ENCODE results near the gene TOX2.

The TOX2 gene, protein sequence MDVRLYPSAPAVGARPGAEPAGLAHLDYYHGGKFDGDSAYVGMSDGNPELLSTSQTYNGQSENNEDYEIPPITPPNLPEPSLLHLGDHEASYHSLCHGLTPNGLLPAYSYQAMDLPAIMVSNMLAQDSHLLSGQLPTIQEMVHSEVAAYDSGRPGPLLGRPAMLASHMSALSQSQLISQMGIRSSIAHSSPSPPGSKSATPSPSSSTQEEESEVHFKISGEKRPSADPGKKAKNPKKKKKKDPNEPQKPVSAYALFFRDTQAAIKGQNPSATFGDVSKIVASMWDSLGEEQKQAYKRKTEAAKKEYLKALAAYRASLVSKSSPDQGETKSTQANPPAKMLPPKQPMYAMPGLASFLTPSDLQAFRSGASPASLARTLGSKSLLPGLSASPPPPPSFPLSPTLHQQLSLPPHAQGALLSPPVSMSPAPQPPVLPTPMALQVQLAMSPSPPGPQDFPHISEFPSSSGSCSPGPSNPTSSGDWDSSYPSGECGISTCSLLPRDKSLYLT

DNA sequence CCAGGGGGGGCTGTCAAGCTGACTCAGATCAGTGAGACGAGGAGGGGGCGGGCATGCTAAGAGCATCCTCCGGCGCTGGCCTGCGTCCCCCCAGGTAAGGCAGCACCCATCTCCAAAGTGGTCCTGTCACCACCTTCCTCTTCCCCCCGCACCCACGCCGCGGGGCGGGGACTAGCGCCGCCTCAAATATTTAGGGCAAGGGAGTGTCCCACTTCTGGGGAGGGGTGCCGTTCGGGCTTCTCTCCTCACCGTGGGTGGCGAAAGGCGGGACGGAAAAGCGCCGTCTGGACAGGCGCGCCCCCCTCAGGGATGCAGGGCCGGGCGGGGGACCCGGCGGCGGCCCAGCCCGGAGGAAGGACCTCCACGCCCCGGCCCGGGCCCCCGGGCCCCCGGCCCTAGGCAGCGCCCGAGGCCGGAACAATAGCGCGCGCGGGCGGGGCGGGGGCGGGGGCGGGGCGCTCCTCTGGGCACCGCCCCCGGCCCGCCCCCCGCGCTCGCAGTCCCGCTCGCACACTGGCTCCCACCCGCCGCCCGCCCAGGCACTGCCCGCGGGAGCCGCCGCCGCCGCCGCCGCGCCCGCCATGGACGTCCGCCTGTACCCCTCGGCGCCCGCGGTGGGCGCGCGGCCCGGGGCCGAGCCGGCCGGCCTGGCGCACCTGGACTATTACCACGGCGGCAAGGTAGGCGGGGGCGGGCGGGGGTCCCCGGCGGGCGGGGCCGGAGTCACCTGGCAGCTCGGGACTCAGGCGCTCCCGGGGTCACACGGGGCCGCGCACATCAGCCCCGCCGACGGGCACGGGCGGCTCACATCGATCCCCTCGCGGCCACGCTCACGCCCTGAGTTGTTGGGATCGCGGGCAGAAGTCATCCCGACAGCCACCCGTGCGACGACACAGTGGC is at the start of gene TOX2:
Gene TOX2, plus strand, starts transcription at position 542 of the 900 bp plus-strand sequence. Its CDS starts 40 bp downstream, at position 582.
- peak in 3 of 51 donors; percentile 9 to 40 (median 12) for DNase-seq

DNA sequence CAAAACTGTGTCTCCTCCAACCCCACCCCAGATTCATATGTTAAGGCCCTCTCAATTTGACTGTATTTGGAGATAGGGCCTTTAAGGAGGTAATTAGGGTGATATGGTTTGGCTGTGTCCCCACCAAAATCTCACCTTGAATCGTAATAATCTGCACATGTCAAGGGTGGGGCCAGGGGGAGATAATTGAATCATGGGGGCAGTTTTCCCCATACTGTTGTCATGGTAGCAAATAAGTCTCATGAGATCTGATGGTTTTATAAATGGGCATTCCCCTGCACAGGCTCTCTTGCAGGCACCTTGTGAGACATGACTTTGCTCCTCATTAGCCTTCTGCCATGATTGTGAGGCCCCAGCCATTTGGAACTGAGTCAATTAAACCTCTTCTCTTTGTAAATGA is 46.6 kb upstream of the TOX2 start:
- DNase-seq = no peak

DNA sequence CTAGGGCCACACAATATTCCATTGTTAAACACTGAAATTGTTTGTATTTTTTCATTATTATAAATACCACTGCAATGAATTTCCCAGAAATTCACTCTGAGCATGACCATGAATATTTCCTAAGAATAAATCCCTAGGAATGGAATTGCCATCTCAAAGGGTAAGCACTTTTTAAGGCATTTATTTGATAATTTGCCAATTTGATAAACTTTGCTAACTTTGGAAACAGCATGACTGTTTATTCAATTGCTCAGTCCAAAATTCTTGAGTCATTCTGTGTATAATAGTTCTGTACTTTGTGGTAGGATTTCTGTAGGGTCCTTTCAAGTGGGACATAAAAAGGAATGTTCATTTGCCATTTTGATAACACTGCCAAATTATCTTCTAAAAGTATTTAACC is 44.2 kb upstream of the TOX2 start:
- DNase-seq = no peak

DNA sequence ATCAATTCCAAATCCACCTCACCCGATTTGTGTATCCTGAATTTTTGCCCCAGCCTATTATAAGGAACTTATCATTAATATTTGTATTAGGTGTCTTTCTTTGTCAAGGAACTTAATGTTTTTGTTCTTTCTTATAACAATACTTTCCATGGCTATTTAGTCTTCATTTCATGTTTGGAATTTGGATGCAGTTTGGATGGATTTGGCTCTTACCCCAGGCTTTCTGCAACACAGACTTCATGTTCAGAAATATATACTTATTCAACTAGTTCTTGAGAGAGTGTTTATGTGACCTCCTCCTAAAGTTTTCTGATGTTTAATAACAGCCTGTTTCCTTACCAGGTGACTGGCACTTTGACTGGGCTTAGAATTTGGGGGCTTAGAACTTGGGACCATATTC is 35.9 kb upstream of the TOX2 start:
- no peak for DNase-seq

DNA sequence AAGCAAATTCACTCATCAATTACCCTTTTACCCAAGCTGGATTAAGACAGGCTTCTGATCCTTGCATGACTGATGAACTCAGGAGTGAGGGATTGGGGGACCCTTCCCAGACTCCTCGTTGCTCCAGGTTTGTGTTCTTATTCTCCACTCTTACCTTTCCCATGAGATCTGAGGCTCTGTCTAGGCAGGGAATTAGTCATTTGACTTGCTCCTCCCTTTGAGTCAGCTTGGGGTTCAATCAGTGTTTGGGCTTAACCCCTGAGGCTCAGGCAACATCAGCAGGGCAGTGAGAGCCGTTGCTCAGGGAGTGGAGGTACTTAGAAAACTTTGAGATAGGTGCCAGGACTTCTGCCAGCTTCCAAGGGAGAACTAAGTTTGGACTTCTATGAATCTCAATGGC is 20.7 kb upstream of the TOX2 start:
- DNase-seq = no peak

DNA sequence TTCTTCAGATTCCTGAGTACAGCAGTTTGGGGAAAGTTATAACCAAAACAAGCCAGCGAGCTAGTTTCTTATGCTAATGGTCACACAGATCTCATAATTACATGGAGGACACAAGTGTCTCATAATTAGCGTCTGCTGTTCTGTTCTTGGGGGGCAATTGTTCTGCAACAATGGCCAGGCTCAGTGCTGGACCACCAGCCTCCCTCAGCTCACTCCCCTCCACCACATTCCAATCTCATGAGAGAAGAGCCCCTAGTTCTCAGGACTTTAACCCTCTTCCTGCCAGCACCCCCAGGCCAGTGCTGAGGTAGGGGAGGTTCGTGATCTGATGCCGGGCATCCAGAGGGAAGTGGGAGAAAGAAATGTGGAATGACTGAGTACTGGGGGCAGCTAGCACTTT is 20.2 kb upstream of the TOX2 start:
- DNase-seq = no peak

DNA sequence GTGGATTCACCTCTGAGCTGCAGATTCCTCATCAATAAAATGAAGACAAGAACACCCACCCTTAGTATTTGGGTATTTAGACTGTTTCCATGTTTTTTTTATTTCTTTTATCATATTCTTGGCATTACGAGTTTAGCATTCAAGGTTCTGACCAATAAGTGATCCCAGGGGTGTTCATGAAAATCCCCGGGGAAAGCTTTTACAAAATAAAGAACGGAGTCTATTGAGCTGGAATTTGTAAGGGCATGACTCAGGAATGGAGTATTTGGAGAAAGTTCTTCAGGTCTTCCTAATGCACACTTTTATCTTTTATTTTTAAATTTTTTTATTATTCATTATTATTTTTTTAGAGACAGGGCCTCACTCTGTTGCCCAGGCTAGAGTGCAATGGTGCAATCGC is 19.4 kb upstream of the TOX2 start:
- DNase-seq = no peak

DNA sequence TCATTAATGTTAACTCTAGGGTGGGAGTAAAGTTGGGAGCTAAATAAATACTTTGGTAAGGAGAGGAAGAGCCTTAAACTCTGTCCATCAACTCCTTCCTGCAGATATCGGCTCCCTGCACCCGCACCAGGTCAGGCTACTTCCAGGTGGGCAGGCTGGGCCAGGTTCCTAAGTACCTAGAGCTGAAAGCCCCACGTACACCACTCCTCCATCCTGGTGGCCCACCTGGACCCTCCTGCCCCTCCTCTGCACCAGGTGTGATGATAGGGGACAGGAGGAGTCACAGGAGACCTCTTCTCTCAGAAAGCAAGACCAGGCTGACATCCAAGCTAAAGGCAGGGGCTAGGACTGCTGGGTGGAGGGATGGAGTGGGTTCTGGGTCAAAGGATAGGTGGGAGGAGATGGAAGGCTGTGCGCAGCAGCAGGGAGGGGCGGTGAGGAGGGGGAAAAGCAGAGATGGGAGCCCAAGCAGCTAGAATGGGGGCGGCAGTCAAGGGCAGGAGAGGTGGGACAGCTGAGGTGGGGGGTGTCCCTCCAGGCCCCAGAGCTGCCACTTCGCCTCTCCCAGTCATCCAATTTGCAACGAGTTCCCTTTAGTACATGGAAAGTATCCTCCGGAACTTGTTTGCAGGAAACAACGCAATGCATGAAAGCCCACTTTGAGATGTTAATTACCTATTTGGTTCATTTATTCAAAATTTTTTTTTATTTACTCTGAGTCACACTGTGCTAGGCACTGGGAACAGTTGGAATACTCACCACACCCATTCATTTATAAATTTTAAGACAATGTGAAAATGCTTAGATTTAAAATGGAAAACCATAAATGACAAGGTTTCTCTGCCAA is 15.2 kb upstream of the TOX2 start:
- no peak for DNase-seq

DNA sequence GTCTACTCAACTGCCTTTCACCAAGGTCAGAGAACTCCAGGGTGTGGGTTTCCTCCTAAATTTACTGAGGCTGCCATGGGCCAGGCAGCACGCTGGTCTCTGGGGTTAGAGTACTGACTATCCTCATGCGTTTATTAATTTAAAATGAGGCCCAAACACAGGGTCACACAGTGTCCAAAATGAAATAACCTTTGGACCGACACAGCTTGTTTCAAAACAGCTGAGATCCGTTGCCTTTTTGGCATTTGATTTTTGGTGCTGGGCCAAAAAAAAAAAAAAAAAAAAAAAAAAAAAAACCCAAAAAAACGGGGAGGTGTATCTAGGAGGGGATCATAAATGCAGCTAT is 14.6 kb upstream of the TOX2 start:
- no peak for DNase-seq

DNA sequence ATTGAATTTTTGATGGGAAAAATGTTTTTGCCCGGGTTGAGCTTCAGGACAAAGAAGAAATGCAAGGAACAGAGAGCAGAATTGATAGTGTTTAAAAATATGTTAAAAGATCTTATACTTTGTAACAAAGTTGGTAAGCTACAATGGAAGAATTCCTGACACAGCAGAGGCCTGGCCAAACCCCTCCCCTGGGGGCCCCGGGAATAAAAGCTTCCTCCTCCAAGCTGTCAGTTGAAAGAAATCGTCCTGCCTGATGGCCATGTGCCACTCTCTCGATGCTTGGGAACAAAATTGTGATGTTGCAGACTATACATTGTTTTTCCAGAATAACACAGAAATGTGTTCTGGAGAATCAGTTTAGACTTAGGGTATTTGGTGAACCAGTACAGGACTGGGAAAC is 14.2 kb upstream of the TOX2 start:
- no peak for DNase-seq

DNA sequence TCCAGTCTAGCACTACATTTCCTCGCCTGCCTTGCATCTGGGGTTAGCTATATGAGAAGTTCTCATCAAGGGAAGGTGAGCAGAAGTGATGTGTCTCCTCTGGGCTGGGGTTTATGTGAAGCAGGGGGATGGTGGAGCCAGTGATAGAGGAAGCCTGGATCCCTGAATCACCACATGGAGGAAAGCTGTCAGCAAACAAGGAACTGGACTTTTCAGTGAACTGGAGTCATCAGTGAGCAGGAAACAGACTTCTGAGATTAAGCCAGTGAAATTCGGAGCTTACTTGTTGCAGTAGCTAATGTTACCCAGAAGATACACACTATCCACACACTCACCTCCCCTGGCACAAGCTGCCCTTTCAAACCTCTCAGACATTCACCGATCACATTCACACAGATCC is 13.4 kb upstream of the TOX2 start:
- no peak for DNase-seq

DNA sequence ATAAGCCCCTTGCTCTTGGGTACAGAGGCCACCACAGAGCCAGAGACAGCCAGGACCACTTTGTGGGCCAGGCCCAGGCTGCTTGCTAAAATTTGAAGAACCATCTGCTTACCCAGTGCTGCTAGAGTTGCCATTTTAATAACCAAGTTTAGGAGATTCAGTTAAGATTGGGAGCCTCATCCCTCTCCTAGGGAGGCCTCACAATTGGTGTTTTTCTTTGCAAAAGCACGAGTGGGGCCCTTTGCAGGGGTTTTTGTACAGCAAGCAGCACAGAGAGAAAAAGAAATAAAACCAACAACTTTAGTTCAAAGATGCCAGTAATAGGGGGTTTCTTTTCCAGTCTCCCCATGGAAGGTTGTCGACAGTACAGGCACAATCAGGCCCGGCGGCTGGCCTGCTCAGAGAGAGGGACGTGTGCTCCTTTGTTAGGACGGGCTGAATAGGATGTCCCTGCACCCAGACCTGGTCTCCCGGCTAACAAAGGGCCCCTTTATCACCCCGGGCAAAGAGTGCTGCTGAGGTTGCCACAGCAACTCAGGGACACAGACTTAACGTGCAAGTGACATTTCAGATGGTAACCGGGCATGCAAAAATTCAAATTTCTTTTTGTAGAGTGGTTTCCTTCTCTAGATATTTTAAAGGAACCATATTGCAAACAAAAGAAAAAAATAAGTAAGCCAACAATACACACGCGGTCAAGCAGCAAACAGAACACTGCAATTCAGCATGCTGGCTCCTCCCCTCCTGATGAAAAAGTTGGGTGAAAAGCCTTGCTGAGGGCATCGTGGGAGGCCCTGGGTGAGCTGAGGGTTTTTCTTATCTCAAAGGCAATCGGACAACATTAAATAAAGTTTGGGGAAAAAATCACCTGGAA is 10.5 kb upstream of the TOX2 start:
- DNase-seq = peak in 19 of 51 donors; percentile 9 to 61 (median 26)

DNA sequence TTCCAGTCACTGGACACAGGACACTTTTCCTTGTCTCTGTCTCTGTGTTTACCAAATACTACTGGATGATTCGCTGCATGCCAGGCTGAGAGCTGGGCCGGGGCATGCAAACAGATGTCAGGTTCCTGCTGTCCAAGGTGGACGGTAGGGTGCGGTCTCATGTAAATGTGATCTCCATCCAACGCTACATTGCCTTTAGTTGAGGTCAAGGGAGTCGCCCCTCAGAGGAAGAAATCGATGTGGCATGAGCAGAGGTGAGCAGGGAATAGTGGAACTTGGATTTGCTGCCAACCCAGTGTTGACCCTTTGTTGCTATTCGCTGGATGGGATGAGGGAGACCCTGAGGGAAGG is 9.8 kb upstream of the TOX2 start:
- no peak for DNase-seq

DNA sequence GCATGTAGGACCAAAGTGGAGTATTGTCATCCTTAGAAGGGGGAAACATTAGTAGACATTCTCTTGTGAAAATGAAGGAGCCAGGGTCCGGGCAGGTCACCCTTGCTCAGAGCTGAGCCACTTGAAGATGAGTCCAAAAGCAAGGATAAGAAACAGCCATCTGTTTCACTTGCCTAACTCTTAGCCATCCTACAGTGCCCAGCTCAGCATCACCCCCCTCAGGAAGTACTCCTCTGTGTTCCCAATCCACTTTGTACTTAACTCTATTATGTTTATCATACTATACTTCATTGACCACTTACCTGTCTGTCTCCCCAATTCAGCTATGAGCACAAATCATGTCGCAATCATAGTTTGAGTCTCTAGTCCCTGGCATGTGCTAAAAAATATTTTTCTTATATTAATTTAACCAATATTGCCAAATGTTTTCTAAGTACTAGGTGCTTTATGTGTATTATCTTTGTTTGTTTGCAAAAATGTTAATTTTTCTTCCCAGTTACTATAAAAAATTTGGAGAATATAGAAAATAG is 8.1 kb upstream of the TOX2 start:
- DNase-seq = no peak

DNA sequence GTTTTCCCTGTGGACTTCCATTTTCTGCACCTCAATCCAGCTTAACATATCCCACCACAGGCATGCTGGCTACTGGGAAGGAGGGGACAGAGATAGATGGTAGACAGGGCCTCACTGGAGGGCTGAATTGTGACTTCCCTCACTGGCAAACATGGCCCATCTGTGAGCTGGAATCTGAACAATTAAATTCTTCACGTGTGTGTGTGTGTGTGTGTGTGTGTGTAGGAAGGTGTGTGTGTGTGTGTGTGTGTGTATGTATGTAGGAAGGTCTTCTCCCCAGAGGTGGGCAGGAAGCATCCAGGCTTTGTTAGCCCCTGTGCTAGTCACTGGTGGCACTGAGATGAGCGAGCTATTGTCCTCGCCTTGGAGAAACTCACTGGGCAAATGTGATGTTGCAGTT is 5.4 kb upstream of the TOX2 start:
- no peak for DNase-seq

DNA sequence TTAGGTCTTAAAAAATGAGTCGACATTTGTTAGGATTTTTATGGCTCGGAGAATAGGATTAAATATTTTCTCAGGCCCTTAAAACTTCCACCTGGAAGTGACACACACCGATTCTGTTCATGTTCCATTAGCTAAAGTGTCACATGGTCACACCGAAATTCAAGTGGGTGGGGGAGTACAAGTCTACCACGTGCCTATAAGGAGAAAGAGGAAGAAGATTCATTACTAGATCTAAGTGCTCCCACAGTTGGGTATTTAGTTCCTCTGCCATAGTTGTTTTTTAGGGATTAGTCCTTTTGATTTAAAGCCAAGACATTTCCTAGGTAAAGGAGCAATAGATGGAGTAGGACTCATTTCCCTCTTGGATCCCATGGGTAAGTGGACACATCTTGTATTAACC is 4.9 kb upstream of the TOX2 start:
- DNase-seq = no peak

DNA sequence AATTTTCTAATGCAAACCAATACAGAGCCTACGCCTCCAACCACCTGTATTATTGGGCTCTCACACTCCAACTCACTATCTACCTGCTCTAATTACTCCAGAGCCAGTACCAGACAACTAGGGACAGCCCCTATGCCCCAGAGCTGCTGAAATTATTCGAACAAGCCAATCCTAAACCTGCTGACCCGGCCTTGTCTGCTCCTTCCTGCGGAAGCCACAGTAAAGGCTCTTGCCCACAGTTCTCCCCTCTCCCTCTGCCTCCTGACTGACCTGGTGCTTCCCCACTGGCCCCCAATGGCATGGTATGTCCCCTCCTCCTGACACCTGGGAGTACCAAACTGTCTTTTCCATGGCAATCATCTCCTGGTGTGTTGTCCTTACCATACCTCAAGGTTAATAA is 4.1 kb upstream of the TOX2 start:
- no peak for DNase-seq

DNA sequence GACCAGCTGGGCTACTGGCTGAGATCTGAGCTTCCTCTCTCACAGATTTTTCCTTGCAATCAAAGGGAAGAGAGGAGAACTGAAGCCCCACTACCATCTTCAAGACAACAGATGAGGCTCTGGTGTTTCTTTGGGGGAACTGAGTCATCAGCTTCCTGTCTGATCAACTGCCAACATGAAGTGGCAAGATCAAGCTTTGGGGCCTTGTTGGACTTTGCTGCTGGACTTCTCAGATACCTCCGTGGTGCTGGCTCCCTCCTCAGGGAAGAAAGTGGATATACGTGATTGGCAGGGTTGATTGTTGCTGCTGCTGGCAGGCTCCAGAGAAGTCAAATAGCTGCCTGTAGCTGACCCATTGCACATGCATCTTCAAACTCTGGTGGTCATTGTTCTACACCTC is 3.6 kb upstream of the TOX2 start:
- DNase-seq = no peak

DNA sequence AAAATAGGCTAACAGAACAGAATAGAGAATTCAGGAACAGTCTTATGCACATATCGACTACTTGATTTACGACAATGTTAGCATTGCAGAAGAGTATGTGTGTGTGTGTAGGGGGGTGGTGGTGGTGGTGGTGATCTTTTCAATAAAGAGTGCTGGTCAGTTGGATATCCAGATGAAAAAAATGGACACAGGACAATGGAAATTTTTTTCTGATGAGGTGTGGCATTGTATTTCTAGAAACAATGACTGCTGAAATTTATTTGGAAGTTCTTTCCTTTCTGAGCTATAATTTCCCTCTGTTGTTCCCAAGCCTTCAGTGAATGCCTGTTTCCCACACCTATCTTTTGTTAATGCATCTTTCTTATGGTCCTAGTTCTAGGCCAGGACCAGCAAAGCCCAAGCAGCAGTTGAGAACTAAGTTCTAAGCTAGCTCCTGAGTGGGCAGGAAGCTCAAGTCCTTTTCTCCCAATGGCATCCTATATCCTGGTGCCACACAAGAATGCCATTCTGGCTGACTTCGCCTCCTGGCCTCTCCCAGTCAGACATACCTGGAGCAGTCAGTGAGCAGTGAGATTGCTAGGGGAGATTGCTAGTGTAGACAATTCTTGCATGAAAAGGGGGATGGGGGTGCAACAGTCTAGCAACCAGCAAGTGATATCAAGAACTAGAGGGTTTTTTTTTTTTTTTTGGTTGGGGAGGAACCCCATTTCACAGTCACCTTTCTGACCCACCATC is 1.2 kb upstream of the TOX2 start:
- no peak for DNase-seq
